ENCODE measurements around the gene DMRTB1. TPM values are rescaled to one million over a fixed set of nuclear protein-coding genes. Genes with fewer than 3 reads are reported as not detected.

Gene DMRTB1
- total RNA-seq, 1 experiment from 2014 or later = not detected

- POLR2A ChIA-PET (ENCODE audit: unreplicated experiment) = no interaction called here
- no peak overlapping the region for H3K4me3 ChIP-seq (ENCODE audit: low read length)
- H3F3A ChIP-seq (ENCODE audit: low read length, unreplicated experiment) = no peaks in the 10 kb centered on the region
- TF ChIP-seq, protein P1, sequence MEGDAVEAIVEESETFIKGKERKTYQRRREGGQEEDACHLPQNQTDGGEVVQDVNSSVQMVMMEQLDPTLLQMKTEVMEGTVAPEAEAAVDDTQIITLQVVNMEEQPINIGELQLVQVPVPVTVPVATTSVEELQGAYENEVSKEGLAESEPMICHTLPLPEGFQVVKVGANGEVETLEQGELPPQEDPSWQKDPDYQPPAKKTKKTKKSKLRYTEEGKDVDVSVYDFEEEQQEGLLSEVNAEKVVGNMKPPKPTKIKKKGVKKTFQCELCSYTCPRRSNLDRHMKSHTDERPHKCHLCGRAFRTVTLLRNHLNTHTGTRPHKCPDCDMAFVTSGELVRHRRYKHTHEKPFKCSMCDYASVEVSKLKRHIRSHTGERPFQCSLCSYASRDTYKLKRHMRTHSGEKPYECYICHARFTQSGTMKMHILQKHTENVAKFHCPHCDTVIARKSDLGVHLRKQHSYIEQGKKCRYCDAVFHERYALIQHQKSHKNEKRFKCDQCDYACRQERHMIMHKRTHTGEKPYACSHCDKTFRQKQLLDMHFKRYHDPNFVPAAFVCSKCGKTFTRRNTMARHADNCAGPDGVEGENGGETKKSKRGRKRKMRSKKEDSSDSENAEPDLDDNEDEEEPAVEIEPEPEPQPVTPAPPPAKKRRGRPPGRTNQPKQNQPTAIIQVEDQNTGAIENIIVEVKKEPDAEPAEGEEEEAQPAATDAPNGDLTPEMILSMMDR (conservative IDR thresholded peaks at IDR 0.05; ENCODE audit: low read depth, low read length) = no peak
- TF ChIP-seq EZH2phosphoT487 (IDR thresholded peaks at IDR 0.05; ENCODE audit: borderline replicate concordance, low read length) (no peak), EZH2 (IDR thresholded peaks at IDR 0.05; ENCODE audit: low read length, unreplicated experiment) (no peak)
- H3K9me3 ChIP-seq (ENCODE audit: low read length) = no peaks in the 10 kb centered on the region
- no TSS peak for BruUV-seq (replicated peaks)
- H2AFZ ChIP-seq (ENCODE audit: low read length) = no peak overlapping the region
- H3K27ac ChIP-seq (ENCODE audit: low read length) = no peak overlapping the region
- CTCF ChIA-PET = no interaction called here
- H3K36me3 ChIP-seq (ENCODE audit: low read depth, low read length) = no peaks in the 10 kb centered on the region
- ATAC-seq (no peak), DNase-seq (no peak)
- peaks cover 10% of the 10 kb centered on the region for H3K4me1 ChIP-seq (ENCODE audit: insufficient read depth, low read length)
- intact Hi-C loops (cut with micrococcal nuclease) = no loop called here
- H3K27me3 ChIP-seq (ENCODE audit: low read length) = no peaks in the 10 kb centered on the region
- H4K20me1 ChIP-seq (ENCODE audit: low read length) = no peaks in the 10 kb centered on the region
- H3K9me2 ChIP-seq (replicated peaks; ENCODE audit: low read length) = no peaks in the 10 kb centered on the region
- H3K9ac ChIP-seq (ENCODE audit: low read length) = no peak overlapping the region
- H3K4me2 ChIP-seq (ENCODE audit: low read length) = no peak overlapping the region
- H3K79me2 ChIP-seq (ENCODE audit: low read length) = no peaks in the 10 kb centered on the region
Observed at GRCh38 chr1:53454019-53454418, 5.2 kb upstream of the DMRTB1 start.

GRCh38 chr1:53455364-53455991, 3.7 kb upstream of the DMRTB1 start:
- POLR2A ChIA-PET (ENCODE audit: unreplicated experiment) = no interaction called here
- no TSS peak for BruUV-seq (replicated peaks)

GRCh38 chr1:53458634-53459033, 565 bp upstream of the DMRTB1 start:
- DNase-seq (no peak), ATAC-seq (no peak)
- POLR2A ChIA-PET (ENCODE audit: unreplicated experiment) = no interaction called here
- Histone ChIP-seq H3K79me2 (ENCODE audit: low read length) (no peaks in the 10 kb centered on the region), H3K4me2 (ENCODE audit: low read length) (no peak overlapping the region), H3F3A (ENCODE audit: low read length, unreplicated experiment) (no peaks in the 10 kb centered on the region), H3K9me3 (ENCODE audit: low read length) (no peaks in the 10 kb centered on the region), H3K36me3 (ENCODE audit: low read depth, low read length) (no peaks in the 10 kb centered on the region), H3K27ac (ENCODE audit: low read length) (no peak overlapping the region), H3K27me3 (ENCODE audit: low read length) (no peaks in the 10 kb centered on the region), H2AFZ (ENCODE audit: low read length) (no peak overlapping the region), H3K9ac (ENCODE audit: low read length) (no peak overlapping the region), H3K4me3 (ENCODE audit: low read length) (no peak overlapping the region), H3K4me1 (ENCODE audit: insufficient read depth, low read length) (peaks cover 8% of the 10 kb centered on the region), H3K9me2 (replicated peaks; ENCODE audit: low read length) (no peaks in the 10 kb centered on the region), H4K20me1 (ENCODE audit: low read length) (no peaks in the 10 kb centered on the region)
- CTCF ChIA-PET = no interaction called here
- intact Hi-C loops (cut with micrococcal nuclease) = no loop called here
- TF ChIP-seq EZH2 (IDR thresholded peaks at IDR 0.05; ENCODE audit: low read length, unreplicated experiment) = no peak
- no peak for TF ChIP-seq EZH2phosphoT487 (IDR thresholded peaks at IDR 0.05; ENCODE audit: borderline replicate concordance, low read length)
- no TSS peak for BruUV-seq (replicated peaks)

More at GRCh38 chr1:53455364-53455991, 3.7 kb upstream of the DMRTB1 start:
- H3K4me3 ChIP-seq (ENCODE audit: low read length) = no peak overlapping the region
- intact Hi-C loops (cut with micrococcal nuclease) = no loop called here
- no peak overlapping the region for H3K9ac ChIP-seq (ENCODE audit: low read length)
- H3K9me2 ChIP-seq (replicated peaks; ENCODE audit: low read length) = no peaks in the 10 kb centered on the region
- no peak for TF ChIP-seq EZH2 (IDR thresholded peaks at IDR 0.05; ENCODE audit: low read length, unreplicated experiment)
- H4K20me1 ChIP-seq (ENCODE audit: low read length) = no peaks in the 10 kb centered on the region
- no peaks in the 10 kb centered on the region for H3K79me2 ChIP-seq (ENCODE audit: low read length)
- CTCF ChIA-PET = no interaction called here
- no peak overlapping the region for H2AFZ ChIP-seq (ENCODE audit: low read length)
- H3K27me3 ChIP-seq (ENCODE audit: low read length) = no peaks in the 10 kb centered on the region
- no peak overlapping the region for H3K27ac ChIP-seq (ENCODE audit: low read length)
- DNase-seq (peak; percentile 61), ATAC-seq (peak; percentile 90)
- 0 out of 2 replicates have a peak overlapping the region, but pooled peaks have one; percentile 5 for H3K4me2 ChIP-seq (ENCODE audit: low read length)
- H3K9me3 ChIP-seq (ENCODE audit: low read length) = no peaks in the 10 kb centered on the region
- H3F3A ChIP-seq (ENCODE audit: low read length, unreplicated experiment) = no peaks in the 10 kb centered on the region
- no peaks in the 10 kb centered on the region for H3K36me3 ChIP-seq (ENCODE audit: low read depth, low read length)
- H3K4me1 ChIP-seq (ENCODE audit: insufficient read depth, low read length) = peaks cover 8% of the 10 kb centered on the region

Data from PC-3 (cell line).